ENCODE measurements around the gene IL34.

The IL34 gene

DNA sequence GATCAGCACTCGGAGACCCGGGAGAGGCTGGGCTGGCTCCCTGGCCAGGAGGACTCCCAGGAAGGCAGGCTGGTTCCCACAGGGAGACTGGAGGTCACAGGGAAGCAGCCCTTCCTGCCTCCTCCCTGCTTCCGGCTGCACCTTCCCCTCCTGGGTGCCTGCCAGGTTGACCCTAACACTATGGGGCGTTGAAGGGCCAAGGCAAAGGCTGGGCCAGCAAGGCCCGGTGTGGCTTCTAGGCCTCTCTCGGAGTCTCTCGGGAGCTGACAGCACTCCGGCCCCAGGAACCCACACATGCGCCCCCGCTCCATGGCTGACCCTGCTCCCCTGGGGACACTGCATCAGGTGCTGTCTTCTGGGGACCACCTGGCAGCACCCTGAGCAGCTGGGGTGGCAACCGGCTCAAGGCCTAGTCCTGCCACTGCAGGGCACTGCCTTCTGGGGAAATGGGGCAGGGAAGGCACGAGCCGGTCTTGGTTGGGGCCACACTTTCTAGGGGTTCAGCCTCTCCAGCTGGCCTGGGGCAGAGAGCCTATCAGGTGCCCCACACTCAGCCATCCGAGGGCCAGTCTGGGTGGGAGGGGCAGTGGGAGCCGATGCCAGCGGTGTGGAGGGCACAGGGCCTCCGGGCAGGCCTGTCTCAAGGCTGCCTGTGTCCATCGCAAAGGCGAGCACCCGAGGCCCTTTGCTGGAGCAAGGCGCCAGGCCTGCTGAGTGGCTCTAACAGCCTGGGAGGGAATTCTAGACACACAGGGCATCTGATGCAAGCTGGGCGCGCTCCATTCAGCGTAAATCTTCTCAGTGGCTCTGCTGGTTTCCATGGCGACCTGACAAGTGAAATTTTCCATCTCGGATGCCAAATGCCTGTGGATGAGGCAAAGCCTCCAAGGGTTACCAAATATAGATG, 45.1 kb downstream of the IL34 start:
- H3K27ac Mint-ChIP-seq: no peak overlapping the region
- no peaks in the 10 kb centered on the region for H3K9me3 Mint-ChIP-seq
- peaks cover 2 to 4% of the 10 kb centered on the region in 2 donors for H3K27me3 Mint-ChIP-seq
- H3K36me3 Mint-ChIP-seq: peaks cover 10 to 31% of the 10 kb centered on the region in 2 donors
- ATAC-seq (replicated peaks) (no peak), DNase-seq (no peak)
- H3K4me1 Mint-ChIP-seq: peaks cover 0 to 8% of the 10 kb centered on the region in 2 donors
- H3K4me3 Mint-ChIP-seq: no peak overlapping the region

- no peak overlapping the region for H3K27ac Mint-ChIP-seq
Measured at GRCh38 chr16:70692130-70692872, 45.9 kb downstream of the IL34 start.

DNA sequence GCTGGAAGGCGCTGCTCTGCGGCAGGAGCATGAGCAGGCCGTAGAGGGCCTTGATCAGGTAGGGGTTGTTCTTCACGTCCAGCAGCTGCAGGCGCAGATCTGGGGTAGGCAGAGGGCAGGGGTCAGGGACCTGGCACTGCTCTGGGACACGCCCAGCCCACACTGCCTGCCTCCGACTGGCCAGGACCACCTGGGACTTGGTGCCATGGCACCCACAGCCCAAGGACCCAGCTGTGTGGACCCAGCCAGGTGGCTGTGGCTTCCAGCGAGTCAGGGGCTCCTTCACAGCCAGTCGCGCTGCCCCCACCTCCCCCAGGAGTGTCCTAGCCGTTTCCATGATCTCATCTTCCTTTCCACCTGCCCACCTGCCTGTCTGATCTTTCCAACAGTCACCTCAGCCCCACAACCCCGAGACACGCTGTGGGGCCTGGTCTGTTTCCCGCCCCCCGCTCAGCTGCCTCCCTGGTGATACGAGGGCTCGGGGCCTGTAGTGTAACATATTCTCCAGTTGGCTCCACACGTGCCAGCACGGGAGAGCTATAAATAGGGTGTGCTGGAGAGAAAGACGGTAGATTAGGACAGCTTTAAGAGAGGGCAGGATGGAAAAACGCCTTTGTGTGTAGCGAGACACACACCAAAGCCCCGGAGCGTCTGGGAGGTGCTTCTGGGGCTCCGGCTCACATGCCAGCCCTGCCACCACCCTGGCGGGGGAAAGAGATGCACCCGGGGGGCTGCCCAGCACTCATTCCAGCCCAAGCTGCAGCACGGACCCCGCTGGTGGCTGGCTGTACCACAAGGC, 46.7 kb downstream of the IL34 start:
- H3K27ac Mint-ChIP-seq: peak overlapping the region; percentile 4
- DNase-seq (no peak), ATAC-seq (replicated peaks) (no peak)
- no peak overlapping the region for H3K4me3 Mint-ChIP-seq
- H3K36me3 Mint-ChIP-seq: peaks cover 16 to 33% of the 10 kb centered on the region in 2 donors
- H3K9me3 Mint-ChIP-seq: no peaks in the 10 kb centered on the region
- H3K4me1 Mint-ChIP-seq: peaks cover 9 to 10% of the 10 kb centered on the region in 2 donors
- H3K27me3 Mint-ChIP-seq: no peaks in the 10 kb centered on the region

More at GRCh38 chr16:70692130-70692872, 45.9 kb downstream of the IL34 start:
- Mint-ChIP-seq H3K4me3 (no peak overlapping the region), H3K27me3 (no peaks in the 10 kb centered on the region), H3K36me3 (peaks cover 14 to 34% of the 10 kb centered on the region in 2 donors), H3K9me3 (no peaks in the 10 kb centered on the region), H3K4me1 (peaks cover 6 to 7% of the 10 kb centered on the region in 2 donors)
- DNase-seq: no peak
- no peak for ATAC-seq (replicated peaks)

DNA sequence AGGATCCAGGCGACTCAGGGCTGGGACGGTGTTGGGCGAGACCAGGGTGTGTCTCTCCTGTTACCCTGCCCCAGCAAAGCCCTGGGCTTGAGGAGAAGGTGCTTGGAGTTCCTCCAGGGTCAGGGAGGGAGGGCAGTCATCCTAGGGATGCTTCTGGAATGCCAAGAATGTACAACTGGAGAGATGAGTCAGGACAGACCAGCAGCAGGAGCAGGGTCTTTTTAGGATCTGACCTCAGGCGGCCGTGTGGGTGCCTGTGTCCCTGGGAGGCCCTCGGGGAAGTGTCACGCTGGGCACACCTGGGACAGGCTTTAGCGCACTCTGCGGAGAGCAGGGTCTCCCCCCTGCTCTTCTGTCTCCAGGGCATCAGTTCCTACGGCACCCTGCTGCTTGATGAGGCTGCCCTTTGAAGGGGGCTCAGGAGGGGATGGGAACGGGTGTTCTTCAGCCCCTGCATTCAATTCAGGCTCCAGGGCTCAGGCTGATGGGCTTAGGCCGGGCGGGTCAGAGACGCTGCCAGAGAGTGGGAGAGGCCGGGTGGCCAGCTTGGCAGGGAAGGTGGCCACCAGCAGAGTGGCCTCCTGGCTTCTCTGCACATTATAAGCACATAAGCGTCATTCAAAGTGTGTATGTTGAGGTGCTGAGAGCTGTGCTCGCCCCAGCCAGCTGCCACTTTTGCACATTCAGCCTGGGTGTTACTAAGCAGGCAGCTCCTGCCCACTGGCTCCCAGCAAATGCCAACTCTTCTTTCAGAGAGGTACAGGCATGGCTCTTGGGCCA, 47.9 kb downstream of the IL34 start:
- peaks cover 23 to 35% of the 10 kb centered on the region in 2 donors for H3K36me3 Mint-ChIP-seq
- DNase-seq (no peak), ATAC-seq (replicated peaks) (no peak)
- no peak overlapping the region for H3K27ac Mint-ChIP-seq
- no peaks in the 10 kb centered on the region for H3K27me3 Mint-ChIP-seq
- no peaks in the 10 kb centered on the region for H3K9me3 Mint-ChIP-seq
- peaks cover 12 to 14% of the 10 kb centered on the region in 2 donors for H3K4me1 Mint-ChIP-seq
- no peak overlapping the region for H3K4me3 Mint-ChIP-seq

- no peak for DNase-seq
- ATAC-seq (replicated peaks): no peak
- Mint-ChIP-seq H3K27ac (no peak overlapping the region), H3K27me3 (no peaks in the 10 kb centered on the region), H3K4me3 (no peak overlapping the region), H3K9me3 (no peaks in the 10 kb centered on the region), H3K36me3 (peaks cover 26 to 39% of the 10 kb centered on the region in 2 donors), H3K4me1 (peaks cover 13 to 14% of the 10 kb centered on the region in 2 donors)
Measured at GRCh38 chr16:70694868-70695218, 48.5 kb downstream of the IL34 start.

DNA sequence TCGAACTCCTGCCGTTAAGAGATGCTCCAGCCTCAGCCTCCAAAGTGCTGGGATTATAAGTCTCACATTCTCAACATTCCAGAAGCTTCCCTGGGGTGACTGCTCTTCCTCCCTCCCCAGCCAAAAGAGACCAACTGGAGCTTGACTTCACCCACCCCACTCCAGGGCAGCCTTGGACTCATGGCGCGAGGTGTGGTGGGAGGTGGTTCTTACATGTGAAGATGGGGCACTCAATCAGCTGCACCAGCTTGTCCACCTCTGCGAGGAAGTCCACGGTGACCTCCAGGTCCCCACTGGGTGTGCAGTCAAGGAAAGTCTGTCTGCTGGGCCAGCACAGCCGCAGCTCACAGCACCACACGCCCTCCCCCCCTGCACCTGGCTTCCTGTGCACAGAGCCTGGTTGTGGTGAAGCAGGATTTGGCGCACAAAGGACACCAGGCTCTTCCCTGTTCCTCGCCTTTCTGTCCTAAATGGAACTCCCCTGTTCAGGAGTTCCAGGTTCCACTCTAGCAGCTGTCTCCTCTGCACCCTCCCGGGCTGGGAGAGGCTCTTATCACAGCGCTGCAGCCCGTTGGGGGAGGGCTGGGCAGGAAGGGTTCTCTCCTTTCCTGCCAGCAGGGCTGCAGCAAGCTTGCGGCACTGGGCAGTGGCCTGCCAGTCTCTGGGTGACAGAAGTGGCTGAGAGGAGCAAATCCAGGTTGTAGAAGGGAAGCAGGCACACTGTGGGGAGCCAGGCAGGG, 49.1 kb downstream of the IL34 start:
- no peak for DNase-seq

GRCh38 chr16:70696355-70696754, 50.0 kb downstream of the IL34 start:
- Mint-ChIP-seq H3K4me1 (peaks cover 11 to 14% of the 10 kb centered on the region in 2 donors), H3K4me3 (no peak overlapping the region), H3K9me3 (no peaks in the 10 kb centered on the region), H3K36me3 (peaks cover 33 to 41% of the 10 kb centered on the region in 2 donors), H3K27ac (peak overlapping the region; percentile 51), H3K27me3 (no peaks in the 10 kb centered on the region)
- ATAC-seq (replicated peaks) (no peak), DNase-seq (no peak)

More for the DNA sequence above, 49.1 kb downstream of the IL34 start:
- Mint-ChIP-seq H3K36me3 (peaks cover 29 to 42% of the 10 kb centered on the region in 2 donors), H3K27ac (peak overlapping the region; percentile 72), H3K9me3 (no peaks in the 10 kb centered on the region), H3K27me3 (no peaks in the 10 kb centered on the region), H3K4me3 (no peak overlapping the region), H3K4me1 (peaks cover 13 to 14% of the 10 kb centered on the region in 2 donors)
- ATAC-seq (replicated peaks): no peak

GRCh38 chr16:70696952-70697593, 50.7 kb downstream of the IL34 start:
- no peak overlapping the region for H3K27ac Mint-ChIP-seq
- no peak overlapping the region for H3K4me3 Mint-ChIP-seq
- no peaks in the 10 kb centered on the region for H3K9me3 Mint-ChIP-seq
- DNase-seq (no peak), ATAC-seq (replicated peaks) (peak; percentile 19 to 37)
- peaks cover 35 to 48% of the 10 kb centered on the region in 2 donors for H3K36me3 Mint-ChIP-seq
- no peaks in the 10 kb centered on the region for H3K27me3 Mint-ChIP-seq
- peaks cover 11 to 14% of the 10 kb centered on the region in 2 donors for H3K4me1 Mint-ChIP-seq

DNA sequence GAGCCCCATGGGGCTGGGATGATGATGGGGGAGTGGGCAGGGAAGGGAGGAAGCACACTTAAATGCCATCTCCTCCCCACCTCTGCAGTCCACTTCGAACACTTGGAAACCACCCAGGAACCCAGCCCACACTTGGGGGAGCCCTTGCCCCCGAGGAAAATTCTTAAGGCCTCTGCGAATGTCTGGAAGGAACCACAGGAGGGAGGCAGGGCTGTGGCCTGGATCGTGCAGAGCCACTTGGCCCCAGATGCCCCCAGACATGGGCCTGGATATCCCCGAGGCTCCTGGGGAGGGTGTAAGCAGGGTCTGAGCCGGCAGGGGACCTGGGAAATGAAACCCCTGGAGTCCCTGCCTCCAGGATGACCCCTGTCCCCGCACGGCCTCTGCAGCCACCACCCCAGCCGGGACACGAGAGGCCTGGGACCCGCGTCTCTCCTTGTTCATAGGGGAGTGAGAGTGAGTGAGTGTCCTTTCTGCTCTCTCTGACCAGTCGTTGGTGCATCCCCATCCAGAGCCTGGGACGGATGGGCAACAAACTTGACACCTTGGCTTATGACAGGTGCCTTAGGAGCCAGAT, 51.3 kb downstream of the IL34 start:
- Mint-ChIP-seq H3K27ac (peak overlapping the region; percentile 33), H3K4me3 (no peak overlapping the region), H3K27me3 (no peaks in the 10 kb centered on the region), H3K9me3 (no peaks in the 10 kb centered on the region), H3K36me3 (peaks cover 35 to 54% of the 10 kb centered on the region in 2 donors), H3K4me1 (peaks cover 11 to 14% of the 10 kb centered on the region in 2 donors)
- no peak for DNase-seq
- no peak for ATAC-seq (replicated peaks)

DNA sequence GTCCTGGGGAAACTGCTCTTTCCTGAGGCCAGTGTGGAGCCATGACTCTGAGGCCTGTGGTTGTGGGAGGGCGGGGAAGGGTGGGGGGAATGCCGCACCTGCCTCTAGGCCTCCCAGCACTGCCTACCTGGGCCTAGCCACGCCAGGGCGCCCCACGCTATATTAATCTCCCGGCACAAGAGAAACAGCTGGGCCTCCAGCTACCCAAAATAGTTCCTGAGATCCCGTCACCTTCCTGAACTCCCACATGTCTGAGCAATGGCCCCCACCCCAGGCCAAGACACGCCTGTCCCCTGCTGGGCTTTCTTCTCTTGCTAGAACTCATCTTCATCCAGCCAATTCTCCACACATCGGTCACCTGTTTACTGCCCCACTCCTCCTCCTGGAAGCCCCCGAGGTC, 52.5 kb downstream of the IL34 start:
- Mint-ChIP-seq H3K4me3 (no peak overlapping the region), H3K4me1 (peaks cover 11 to 14% of the 10 kb centered on the region in 2 donors), H3K36me3 (peaks cover 33 to 50% of the 10 kb centered on the region in 2 donors), H3K9me3 (no peaks in the 10 kb centered on the region), H3K27ac (no peak overlapping the region), H3K27me3 (no peaks in the 10 kb centered on the region)
- ATAC-seq (replicated peaks) (no peak), DNase-seq (no peak)

DNA sequence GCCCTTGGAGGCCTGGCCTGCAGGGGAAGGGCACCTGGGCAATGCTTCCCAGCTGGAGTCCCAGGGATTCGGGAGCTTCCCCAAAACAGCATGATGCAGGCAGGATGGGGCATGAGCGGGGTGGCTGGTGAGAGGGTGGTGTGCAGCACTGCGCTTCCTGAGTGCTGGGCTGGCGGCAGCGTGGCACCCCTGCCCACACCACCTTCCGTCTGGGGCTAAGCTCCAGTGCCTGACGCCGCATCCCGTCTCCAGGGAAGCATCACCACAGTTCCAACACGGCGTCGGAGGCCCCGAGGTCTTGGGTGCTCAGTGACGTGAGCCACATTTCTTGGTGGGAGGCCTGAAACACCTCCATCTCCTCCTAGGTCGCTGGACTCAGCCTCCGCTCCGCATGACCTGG, 53.3 kb downstream of the IL34 start:
- H3K27ac Mint-ChIP-seq: no peak overlapping the region
- H3K36me3 Mint-ChIP-seq: peaks cover 33 to 50% of the 10 kb centered on the region in 2 donors
- DNase-seq (no peak), ATAC-seq (replicated peaks) (no peak)
- no peak overlapping the region for H3K4me3 Mint-ChIP-seq
- H3K9me3 Mint-ChIP-seq: no peaks in the 10 kb centered on the region
- no peaks in the 10 kb centered on the region for H3K27me3 Mint-ChIP-seq
- peaks cover 11 to 14% of the 10 kb centered on the region in 2 donors for H3K4me1 Mint-ChIP-seq
